H1 (cell line): ENCODE results near the gene FOXQ1. TPM values are rescaled to one million over a fixed set of nuclear protein-coding genes. Genes with fewer than 3 reads are reported as not detected.

Source experiments
- CTCF ChIA-PET: fragments of 300-600 bp; sonication (Branson Sonifier 250); formaldehyde crosslinking; loops from one replicate; lab custom pipeline; 2021; ENCODE audit not compliant: partially characterized antibody; lab: Charles Lee
- POLR2A ChIA-PET: fragments of 300-600 bp; sonication (Branson Sonifier 250); formaldehyde crosslinking; loops from one replicate; lab custom pipeline; 2021; ENCODE audit warnings: inconsistent platforms; ENCODE audit not compliant: partially characterized antibody; lab: Charles Lee
- DNase-seq, 2 experiments: peaks; one replicate each; pipeline versions ENCODE4 v3.0.0 to v3.0.0-alpha.2; 2010 to 2022; ENCODE audit warnings: low spot score in 2 of 2, low read depth in 1 of 2, mixed read lengths in 1 of 2
- FAIRE-seq: peaks from 2 replicates; lab custom pipeline; 2011; peaks lifted over from hg19 to GRCh38; lab: Jason Lieb, UNC
- H2AFZ ChIP-seq: 2 replicates; pipeline ENCODE4 v1.8.1; 2012; ENCODE audit warnings: low read length, inconsistent platforms
- H2AK5ac ChIP-seq: 2 replicates; pipeline ENCODE4 v1.6.1; 2013; ENCODE audit warnings: low read depth, low read length
- H2BK120ac ChIP-seq: replicated peaks from 2 replicates; pipeline ENCODE3; 2013; ENCODE audit warnings: low read depth, low read length, inconsistent platforms
- H2BK12ac ChIP-seq: 2 replicates; pipeline ENCODE4 v1.6.1; 2013; ENCODE audit warnings: low read depth, low read length
- H2BK15ac ChIP-seq: 2 replicates; pipeline ENCODE4 v1.6.1; 2013; ENCODE audit warnings: low read length
- H2BK20ac ChIP-seq: 2 replicates; pipeline ENCODE4 v1.6.1; 2013; ENCODE audit warnings: low read length
- H2BK5ac ChIP-seq: 2 replicates; pipeline ENCODE4 v1.6.1; 2013; ENCODE audit warnings: low read depth, low read length
- H3K14ac ChIP-seq: 2 replicates; pipeline ENCODE4 v1.6.1; 2013; ENCODE audit warnings: inconsistent platforms; ENCODE audit not compliant: insufficient read length
- H3K18ac ChIP-seq: 2 replicates; pipeline ENCODE4 v1.6.1; 2013; ENCODE audit warnings: low read length; ENCODE audit errors: extremely low read depth
- H3K23ac ChIP-seq: 2 replicates; pipeline ENCODE4 v1.6.1; 2013; ENCODE audit warnings: inconsistent platforms; ENCODE audit not compliant: insufficient read length
- H3K23me2 ChIP-seq: 2 replicates; pipeline ENCODE4 v1.6.1; 2013; ENCODE audit warnings: low read depth, low read length
- H3K27ac ChIP-seq: 2 replicates; pipeline ENCODE4 v1.6.1; 2011; ENCODE audit warnings: low read depth, low read length, inconsistent platforms
- H3K27me3 ChIP-seq, 4 experiments: replicated peaks in 1 of 4; 1 replicate in 1 of 4; 2 replicates in 3 of 4; pipeline versions ENCODE4 v1.6.1 to v1.8.1; 2011 to 2013; ENCODE audit warnings: low read length in 3 of 4, mild to moderate bottlenecking in 3 of 4, inconsistent platforms in 2 of 4, mixed read lengths in 2 of 4, moderate library complexity in 1 of 4; ENCODE audit not compliant: control insufficient read depth in 3 of 4, insufficient read depth in 3 of 4; ENCODE audit errors: extremely low read depth in 1 of 4
- H3K36me3 ChIP-seq, 4 experiments: 2 replicates each; pipeline versions ENCODE4 v1.6.1 to v1.8.1; 2011 to 2013; ENCODE audit warnings: mild to moderate bottlenecking in 4 of 4, low read length in 3 of 4, moderate library complexity in 2 of 4, control low read depth in 1 of 4, inconsistent platforms in 1 of 4; ENCODE audit not compliant: insufficient read depth in 4 of 4, control insufficient read depth in 2 of 4
- H3K4ac ChIP-seq: replicated peaks from 2 replicates; pipeline ENCODE3; 2013; ENCODE audit warnings: low read length, low read depth, mixed read lengths, inconsistent platforms; ENCODE audit not compliant: insufficient read length
- H3K4me1 ChIP-seq, 4 experiments: replicated peaks in 1 of 4; 1 replicate in 1 of 4; 2 replicates in 3 of 4; pipeline versions ENCODE4 v1.6.1 to v1.8.1; 2011 to 2013; ENCODE audit warnings: low read length in 3 of 4, inconsistent platforms in 2 of 4, mixed read lengths in 1 of 4; ENCODE audit not compliant: insufficient read depth in 4 of 4, control insufficient read depth in 3 of 4
- H3K4me2 ChIP-seq, 2 experiments: 2 replicates each; pipeline versions ENCODE4 v1.6.1 to v1.8.1; 2011 to 2013; ENCODE audit warnings: low read depth in 2 of 2, low read length in 2 of 2, control low read depth in 1 of 2, inconsistent platforms in 1 of 2, mild to moderate bottlenecking in 1 of 2; ENCODE audit not compliant: insufficient read depth in 1 of 2
- H3K4me3 ChIP-seq, 4 experiments: fragments of 200-600, 300-600 bp in 1 of 4; sonication (generic), shearing (Covaris generic), sonication (Bioruptor Twin) in 1 of 4; 2 replicates each; pipeline versions ENCODE4 v1.5.1 to v1.8.1; 2011 to 2016; ENCODE audit warnings: low read length in 4 of 4, low read depth in 3 of 4, control low read depth in 2 of 4, inconsistent platforms in 2 of 4, mild to moderate bottlenecking in 2 of 4, mixed read lengths in 1 of 4, moderate library complexity in 1 of 4; ENCODE audit not compliant: insufficient read depth in 2 of 4; ENCODE audit errors: extremely low read depth in 1 of 4
- H3K56ac ChIP-seq: replicated peaks from 2 replicates; pipeline ENCODE3; 2013; ENCODE audit warnings: low read depth, mild to moderate bottlenecking, mixed read lengths, low read length, inconsistent platforms; ENCODE audit not compliant: insufficient read length
- H3K79me1 ChIP-seq: 2 replicates; pipeline ENCODE4 v1.6.1; 2013; ENCODE audit warnings: low read depth, low read length, control low read depth
- H3K79me2 ChIP-seq, 2 experiments: 2 replicates each; pipeline versions ENCODE4 v1.6.1 to v1.8.1; 2012 to 2013; ENCODE audit warnings: low read length in 2 of 2, mild to moderate bottlenecking in 2 of 2, inconsistent platforms in 1 of 2; ENCODE audit not compliant: insufficient read depth in 2 of 2, control insufficient read depth in 1 of 2
- H3K9ac ChIP-seq, 4 experiments: replicated peaks in 1 of 4; 1 replicate in 1 of 4; 2 replicates in 3 of 4; pipeline versions ENCODE4 v1.6.1 to v1.8.1; 2011 to 2013; ENCODE audit warnings: low read depth in 3 of 4, low read length in 3 of 4, control low read depth in 2 of 4, mild to moderate bottlenecking in 2 of 4, moderate library complexity in 2 of 4, inconsistent platforms in 1 of 4; ENCODE audit errors: extremely low read depth in 1 of 4
- H3K9me3 ChIP-seq, 2 experiments: 2 replicates each; pipeline versions ENCODE4 v1.6.1 to v1.8.1; 2012 to 2013; ENCODE audit warnings: mild to moderate bottlenecking in 2 of 2, moderate library complexity in 2 of 2, control low read depth in 1 of 2, inconsistent platforms in 1 of 2, low read depth in 1 of 2, low read length in 1 of 2, mixed read lengths in 1 of 2; ENCODE audit not compliant: insufficient read depth in 2 of 2
- H4K20me1 ChIP-seq, 2 experiments: replicated peaks in 1 of 2; 2 replicates each; pipeline versions ENCODE3 to v1.8.1; 2011 to 2013; ENCODE audit warnings: inconsistent platforms in 2 of 2, low read length in 2 of 2, mild to moderate bottlenecking in 1 of 2; ENCODE audit not compliant: insufficient read depth in 2 of 2, control insufficient read depth in 1 of 2
- H4K5ac ChIP-seq: 2 replicates; pipeline ENCODE4 v1.6.1; 2013; ENCODE audit warnings: low read length, low read depth, mixed read lengths, inconsistent platforms; ENCODE audit not compliant: insufficient read length
- H4K8ac ChIP-seq: 2 replicates; pipeline ENCODE4 v1.8.0; 2013; ENCODE audit warnings: mild to moderate bottlenecking, moderate library complexity, low read length, inconsistent platforms; ENCODE audit not compliant: insufficient read depth; ENCODE audit errors: extremely low read depth
- H4K91ac ChIP-seq: replicated peaks from 2 replicates; pipeline ENCODE3; 2013; ENCODE audit warnings: low read length, mixed read lengths, inconsistent platforms; ENCODE audit not compliant: insufficient read length
- WGBS, 2 experiments: shearing (Covaris generic) in 1 of 2; methylation state at CpG; one replicate each; pipeline versions ENCODE4 v1.1.6 to v1.1.7; 2013 to 2015; ENCODE audit warnings: low lambda C conversion rate in 2 of 2, mixed read lengths in 2 of 2, inconsistent platforms in 1 of 2, low coverage in 1 of 2, missing lambda C conversion rate in 1 of 2; ENCODE audit not compliant: insufficient replicate concordance in 2 of 2, insufficient coverage in 1 of 2, insufficient read length in 1 of 2; ENCODE audit errors: extremely low coverage in 1 of 2, missing lambda C conversion rate in 1 of 2; 5-methylcytosine and 5-hydroxymethylcytosine counted together
- polyA plus RNA-seq, 7 experiments: library from polyadenylated mRNA; depleted of rRNA in 3 of 7; stranded (reverse) in 5 of 7; unstranded in 2 of 7; fragments of >200 nt in 5 of 7; fragments of 200-250 nt in 2 of 7; gene quantifications; 1 replicate in 5 of 7; 2 replicates in 1 of 7; 4 replicates in 1 of 7; pipeline versions ENCODE4 v1.2.1 to v1.2.3, GENCODE V29; 2011 to 2013; ENCODE audit warnings: missing spikeins in 2 of 7, mixed read lengths in 2 of 7
- total RNA-seq: library from RNA; stranded (reverse); fragmentation: NEBNext Ultra II Directional; extraction: Animal tissue kit (Norgen Biotek cat#: 25700); gene quantifications from 2 replicates; pipeline ENCODE4 v1.2.1, GENCODE V29; 2021

FOXQ1 gene
- total and polyA plus RNA-seq, 2 of the 8 experiments (the other 6 are each of a cell fraction or from before 2014, with no cell fraction given) = 0.03 TPM; not detected in 1

GRCh38 chr6:1262704-1263038 is 49.2 kb upstream of the FOXQ1 start:
- H4K5ac ChIP-seq = no peak overlapping the region
- no peaks in the 10 kb centered on the region for H3K27me3 ChIP-seq
- H3K9ac ChIP-seq = no peak overlapping the region
- no peak overlapping the region for H3K56ac ChIP-seq
- H3K4me2 ChIP-seq = no peak overlapping the region
- ChIA-PET CTCF (interaction anchor here (0.6 to 1.7 kb wide), 4 partner anchors 8 to 268 kb away, joined by 3 to 5 read pairs (median 3); no protein-coding TSS in a partner anchor), POLR2A (no interaction called here)
- H3K4me3 ChIP-seq = no peak overlapping the region
- H3K23me2 ChIP-seq = no peaks in the 10 kb centered on the region
- no peak overlapping the region for H2BK12ac ChIP-seq
- H2AFZ ChIP-seq = no peak overlapping the region
- H3K27ac ChIP-seq = no peak overlapping the region
- no peak for FAIRE-seq
- H4K8ac ChIP-seq = no peak overlapping the region
- no peak for DNase-seq
- no peak overlapping the region for H2AK5ac ChIP-seq
- H3K79me1 ChIP-seq = no peaks in the 10 kb centered on the region
- H3K36me3 ChIP-seq = no peaks in the 10 kb centered on the region
- no peak overlapping the region for H2BK120ac ChIP-seq
- no peak overlapping the region for H3K18ac ChIP-seq
- H3K23ac ChIP-seq = no peak overlapping the region
- H3K14ac ChIP-seq = no peak overlapping the region
- H3K4me1 ChIP-seq = peaks cover 0 to 5% (median 2%) of the 10 kb centered on the region in 4 experiments; a peak in 2 of 7 replicates
- H3K79me2 ChIP-seq = no peaks in the 10 kb centered on the region
- no peak overlapping the region for H2BK20ac ChIP-seq
- no peak overlapping the region for H3K4ac ChIP-seq
- H3K9me3 ChIP-seq = no peaks in the 10 kb centered on the region
- 93% methylated on average over 6 of the region's 6 CpGs; no CpG with 5 or more reads in 1 of the 2 experiments for WGBS, 2 experiments
- no peak overlapping the region for H4K91ac ChIP-seq
- no peak overlapping the region for H2BK15ac ChIP-seq
- H2BK5ac ChIP-seq = no peak overlapping the region
- H4K20me1 ChIP-seq = peaks cover 0 to 2% of the 10 kb centered on the region in 2 experiments
